ENCODE results near the gene FAM131B.
"Not testable (repeated sequence)": the region's sequence is repeated elsewhere in the genome, so short reads cannot be mapped to it uniquely, and the experiment has no call there.

The FAM131B gene

DNA sequence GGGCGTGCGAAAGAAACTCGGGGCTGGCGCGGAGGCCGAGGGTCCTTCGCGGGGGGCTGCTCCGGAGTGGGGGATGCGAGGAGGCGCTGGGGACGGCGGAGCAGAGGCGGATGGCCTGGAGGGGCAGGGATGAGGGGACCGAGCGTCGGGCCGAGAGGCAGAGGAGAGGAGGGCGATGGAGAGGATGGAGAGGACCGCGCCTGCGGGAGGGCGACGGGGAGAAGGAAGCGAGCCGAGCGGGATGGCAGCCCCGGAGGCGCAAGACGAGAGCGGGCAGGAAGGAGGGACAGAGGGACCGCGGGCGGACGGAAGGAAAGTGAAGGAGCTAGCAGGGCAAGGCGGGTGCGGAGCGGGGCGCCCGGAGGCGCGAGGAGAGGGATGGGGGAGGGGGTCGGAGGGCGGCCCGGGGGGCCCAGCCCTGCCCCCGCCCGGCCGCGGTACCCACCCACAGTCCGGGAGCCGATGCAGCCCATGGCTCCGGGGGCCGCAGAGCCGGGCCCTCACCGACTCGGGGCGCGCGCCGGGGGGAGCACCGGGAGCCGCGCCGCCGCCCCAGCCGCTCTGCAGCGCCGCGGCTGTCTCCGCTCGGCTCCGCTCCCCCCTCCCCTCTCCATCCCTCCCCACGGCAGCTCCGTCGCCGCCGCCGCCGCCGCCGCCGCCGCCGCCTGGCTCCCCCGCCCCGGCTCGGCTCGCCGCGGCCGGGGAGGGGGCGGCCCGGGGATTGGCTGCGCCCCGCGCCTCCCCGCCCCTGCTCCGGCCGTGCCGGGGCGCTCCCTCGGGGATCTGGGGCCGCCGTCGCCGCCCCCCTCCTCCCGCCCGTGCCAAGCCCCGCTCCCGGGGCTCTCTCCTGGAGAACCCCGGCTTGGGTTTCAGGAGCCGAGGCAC lies at the start of gene FAM131B:
FAM131B (minus strand) TSS at position 583 of the 885 bp plus-strand sequence; CDS start at position 473, 110 bp downstream.
- DNase-seq (ENCODE audit: low read depth in 2 of 2), result peak in 1 of 2 donors; percentile 28

GRCh38 chr7:143411976-143412708 lies 49.6 kb upstream of the FAM131B start:
- no peak for DNase-seq (ENCODE audit: low read depth in 2 of 2)

DNA sequence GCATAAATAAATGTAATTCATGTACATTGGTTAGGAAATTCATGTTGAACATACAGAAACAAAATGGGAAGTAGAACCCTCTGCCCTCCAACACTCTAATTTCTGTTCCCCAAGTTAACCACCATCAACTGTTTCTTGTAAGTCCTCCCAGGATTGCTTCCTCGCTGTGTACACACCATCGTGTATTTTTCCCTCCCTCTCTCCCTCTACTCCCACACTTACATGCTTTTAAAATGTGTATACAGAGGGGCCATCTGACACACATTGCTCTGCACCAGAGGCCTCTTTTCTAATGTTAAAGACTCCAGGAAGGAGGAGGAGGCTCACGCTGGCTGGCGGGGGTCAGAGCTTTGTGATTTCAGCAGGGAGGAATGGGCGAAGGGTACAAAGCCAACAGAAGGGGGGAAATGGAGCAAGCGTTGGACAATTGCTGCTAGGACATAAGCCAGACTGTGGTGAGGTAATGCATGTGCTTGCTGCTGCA lies 48.0 kb upstream of the FAM131B start:
- DNase-seq (ENCODE audit: low read depth in 2 of 2), result no peak

DNA sequence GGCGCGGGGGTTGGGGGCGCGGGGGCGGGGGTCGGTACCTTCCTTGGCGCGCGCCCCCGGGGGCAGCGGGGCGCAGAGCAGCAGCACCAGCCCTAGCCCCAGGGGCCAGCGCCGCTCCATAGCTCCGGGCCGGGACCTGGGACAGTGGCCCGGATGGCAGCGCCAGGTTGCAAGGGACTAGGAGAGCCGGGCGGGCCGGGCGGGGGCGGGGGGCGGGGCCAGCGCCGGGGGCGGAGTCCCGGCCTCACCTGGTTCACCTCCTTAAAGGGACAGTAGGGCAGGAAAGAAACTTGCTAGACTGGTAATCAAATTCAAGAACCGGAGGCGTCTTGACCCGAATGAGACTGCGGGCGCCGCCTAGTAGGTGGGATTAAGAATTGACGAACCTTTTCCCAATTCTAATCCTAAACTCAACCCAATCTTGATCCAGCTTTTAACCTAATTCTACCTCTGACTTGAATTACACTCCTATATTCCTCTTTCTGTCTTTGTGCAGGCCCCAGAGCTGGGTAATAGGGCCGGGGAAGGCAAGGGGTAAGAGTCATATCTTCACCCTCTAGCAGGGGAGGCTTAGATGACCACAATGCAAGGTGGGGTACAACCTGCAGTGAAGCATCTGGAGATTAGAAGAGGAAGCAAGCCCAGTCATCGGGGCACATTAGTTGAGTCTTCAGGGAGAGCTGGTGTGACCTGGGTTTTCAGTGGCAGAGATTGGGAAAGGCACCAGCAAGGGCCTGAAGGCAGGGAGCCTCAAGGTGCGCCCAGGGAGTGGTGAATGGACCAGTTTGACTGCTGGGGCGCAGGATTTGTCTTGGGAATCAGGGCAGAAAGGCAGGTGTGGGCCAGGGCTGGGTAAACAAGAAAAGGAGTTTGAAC lies 46.4 kb upstream of the FAM131B start, which contains the start of gene EPHA1:
EPHA1 (minus strand) TSS at position 171 of the 876 bp plus-strand sequence; CDS start at position 120, 51 bp downstream.
- DNase-seq (ENCODE audit: low read depth in 2 of 2), result peak; percentile 17 to 23

- DNase-seq (ENCODE audit: low read depth in 2 of 2), result no peak
Observed at GRCh38 chr7:143408252-143408685, 45.8 kb upstream of the FAM131B start.

- DNase-seq (ENCODE audit: low read depth in 2 of 2), result peak in 1 of 2 donors; percentile 27
Observed at GRCh38 chr7:143407287-143408251, 45.1 kb upstream of the FAM131B start.

- no peak for DNase-seq (ENCODE audit: low read depth in 2 of 2)
Observed at GRCh38 chr7:143406002-143406357, 43.5 kb upstream of the FAM131B start.

DNA sequence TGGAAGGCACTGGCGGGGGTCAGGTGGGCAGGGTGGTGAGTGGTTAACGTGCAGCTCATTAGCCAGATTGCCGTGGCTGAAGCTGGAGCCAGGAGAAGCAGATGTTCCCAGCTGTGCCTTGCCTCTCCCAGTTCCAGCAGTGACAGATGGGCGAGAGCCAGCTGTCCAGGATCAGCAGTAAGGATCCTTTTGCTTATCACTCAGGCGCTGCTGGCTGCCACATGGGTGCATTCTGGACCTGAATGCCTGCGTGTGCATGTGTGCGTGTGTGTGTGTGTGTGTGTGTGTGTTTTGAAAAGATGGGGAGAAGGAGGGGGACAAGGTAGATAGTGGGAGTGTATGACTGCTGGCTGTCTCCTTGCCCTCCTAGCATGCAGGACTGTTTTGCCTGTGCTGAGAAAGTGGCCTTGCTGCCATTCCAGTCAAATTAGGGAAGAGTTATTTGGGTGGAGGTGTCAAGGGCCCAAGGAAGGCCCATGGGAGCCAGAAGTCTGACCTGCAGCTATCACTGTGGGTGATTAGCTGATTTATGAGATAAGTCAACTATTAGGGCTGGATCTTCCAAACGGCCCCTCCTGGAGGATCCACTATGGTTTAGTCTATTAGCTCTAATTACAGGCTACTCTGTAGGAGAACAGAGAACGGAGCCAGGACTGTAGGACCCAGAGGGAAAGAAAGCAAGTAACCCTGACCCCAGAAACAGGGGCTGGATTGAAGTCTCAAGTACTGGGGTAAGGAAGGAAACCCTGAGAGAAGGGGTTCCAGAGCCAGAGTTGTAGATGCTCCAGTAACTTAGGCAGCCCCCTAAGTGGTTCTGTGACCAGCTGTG lies 42.9 kb upstream of the FAM131B start:
- no peak for DNase-seq (ENCODE audit: low read depth in 2 of 2)

DNA sequence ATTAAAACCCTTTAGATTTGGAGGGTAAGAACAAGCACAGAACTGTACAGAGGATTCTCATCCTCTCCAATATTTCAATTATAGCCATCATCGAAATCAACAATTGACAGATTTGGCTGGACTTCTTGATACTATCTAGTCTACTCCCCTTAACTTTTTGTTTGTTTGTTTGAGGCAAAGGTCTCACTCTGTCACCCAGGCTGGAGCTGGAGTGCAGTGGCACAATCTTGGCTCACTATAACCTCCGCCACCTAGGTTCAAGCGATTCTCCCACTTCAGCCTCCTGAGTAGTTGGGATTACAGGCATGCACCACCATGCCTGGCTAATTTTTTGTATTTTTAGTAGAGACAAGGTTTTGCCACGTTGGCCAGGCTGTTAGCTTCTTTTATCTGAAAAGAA lies 39.7 kb upstream of the FAM131B start:
- not testable (repeated sequence) for DNase-seq (ENCODE audit: low read depth in 2 of 2)

DNA sequence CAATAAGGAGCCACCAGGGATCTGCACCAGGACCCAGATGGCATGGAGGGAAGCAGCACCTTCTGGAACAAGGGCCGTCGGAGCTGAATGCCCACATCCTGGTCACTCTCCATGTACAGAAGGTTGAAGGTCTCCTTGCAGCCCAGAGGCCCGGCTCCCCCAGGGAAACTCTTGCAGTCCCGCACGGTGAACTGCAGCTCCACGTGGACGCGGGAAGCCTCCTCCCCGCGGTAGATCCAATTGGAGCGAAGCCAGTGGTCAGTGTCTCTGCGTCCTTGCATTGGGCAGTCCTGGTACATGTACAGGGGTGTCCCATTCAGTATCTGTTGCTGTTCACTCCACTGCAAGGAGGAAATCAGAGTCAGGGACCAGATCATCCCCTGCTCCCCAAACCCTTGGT lies 38.8 kb upstream of the FAM131B start:
- no peak for DNase-seq (ENCODE audit: low read depth in 2 of 2)

DNA sequence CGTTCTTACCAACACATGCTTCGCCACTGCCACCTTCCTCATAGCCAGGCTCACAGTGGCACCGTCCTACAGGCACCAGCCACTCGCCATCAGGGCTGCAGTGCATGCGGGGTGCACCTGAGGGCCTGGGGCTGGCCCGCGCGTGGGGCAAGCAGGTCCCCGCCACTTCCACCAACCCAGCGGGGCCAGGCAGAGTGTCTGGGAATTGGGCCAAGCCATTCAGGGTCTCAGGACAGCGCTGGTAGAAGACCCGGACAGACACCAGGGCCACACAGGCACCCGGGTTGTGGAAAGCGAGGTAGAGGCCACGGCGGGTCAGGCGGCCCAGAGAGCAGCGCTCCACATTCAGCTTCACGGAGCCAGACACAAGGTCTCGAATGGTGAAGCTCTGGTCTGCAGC lies 37.1 kb upstream of the FAM131B start:
- no peak for DNase-seq (ENCODE audit: low read depth in 2 of 2)

- no peak for DNase-seq (ENCODE audit: low read depth in 2 of 2)
Observed at GRCh38 chr7:143399151-143399550, 36.6 kb upstream of the FAM131B start.

- DNase-seq (ENCODE audit: low read depth in 2 of 2), result no peak
Observed at GRCh38 chr7:143398616-143399015, 36.1 kb upstream of the FAM131B start.

DNA sequence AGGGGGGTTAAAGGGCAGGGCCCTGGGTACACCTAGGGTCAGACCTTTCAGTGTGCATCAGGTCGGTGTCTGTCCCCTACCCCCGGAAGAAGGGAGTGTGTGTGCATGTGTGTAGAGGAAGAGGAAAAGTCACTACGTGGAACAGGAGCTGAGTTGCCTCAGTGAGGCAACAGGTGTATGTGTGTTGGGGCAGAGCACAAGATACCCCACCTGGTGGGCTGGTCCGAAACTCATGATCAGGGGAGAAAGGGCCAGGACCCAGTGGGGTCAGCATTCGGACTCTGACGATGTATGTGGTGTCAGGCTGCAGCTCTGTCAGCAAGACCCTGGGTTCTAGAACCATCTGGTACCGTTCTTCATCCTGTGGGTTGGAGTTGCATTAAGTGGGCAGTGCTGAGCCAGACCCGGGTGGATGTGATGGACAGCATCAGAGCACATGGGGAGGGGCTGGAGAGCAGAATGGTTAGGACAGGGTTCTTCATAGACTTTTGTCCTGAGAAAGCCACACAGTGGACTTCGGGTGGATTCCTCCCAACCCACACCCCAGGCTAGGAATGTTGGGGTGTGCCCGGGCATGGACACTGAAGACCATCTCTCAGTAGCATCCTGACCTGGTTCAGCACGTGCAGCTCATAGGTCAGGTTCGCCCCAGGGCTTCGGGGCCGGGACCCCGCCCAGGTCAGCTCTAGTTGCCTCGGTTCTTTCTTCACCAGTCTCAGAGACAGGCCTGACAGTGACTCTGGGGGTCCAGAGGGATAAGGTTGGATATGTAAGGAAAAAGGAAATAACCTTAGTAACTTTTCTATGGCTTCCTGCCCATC lies 35.4 kb upstream of the FAM131B start:
- DNase-seq (ENCODE audit: low read depth in 2 of 2), result no peak

DNA sequence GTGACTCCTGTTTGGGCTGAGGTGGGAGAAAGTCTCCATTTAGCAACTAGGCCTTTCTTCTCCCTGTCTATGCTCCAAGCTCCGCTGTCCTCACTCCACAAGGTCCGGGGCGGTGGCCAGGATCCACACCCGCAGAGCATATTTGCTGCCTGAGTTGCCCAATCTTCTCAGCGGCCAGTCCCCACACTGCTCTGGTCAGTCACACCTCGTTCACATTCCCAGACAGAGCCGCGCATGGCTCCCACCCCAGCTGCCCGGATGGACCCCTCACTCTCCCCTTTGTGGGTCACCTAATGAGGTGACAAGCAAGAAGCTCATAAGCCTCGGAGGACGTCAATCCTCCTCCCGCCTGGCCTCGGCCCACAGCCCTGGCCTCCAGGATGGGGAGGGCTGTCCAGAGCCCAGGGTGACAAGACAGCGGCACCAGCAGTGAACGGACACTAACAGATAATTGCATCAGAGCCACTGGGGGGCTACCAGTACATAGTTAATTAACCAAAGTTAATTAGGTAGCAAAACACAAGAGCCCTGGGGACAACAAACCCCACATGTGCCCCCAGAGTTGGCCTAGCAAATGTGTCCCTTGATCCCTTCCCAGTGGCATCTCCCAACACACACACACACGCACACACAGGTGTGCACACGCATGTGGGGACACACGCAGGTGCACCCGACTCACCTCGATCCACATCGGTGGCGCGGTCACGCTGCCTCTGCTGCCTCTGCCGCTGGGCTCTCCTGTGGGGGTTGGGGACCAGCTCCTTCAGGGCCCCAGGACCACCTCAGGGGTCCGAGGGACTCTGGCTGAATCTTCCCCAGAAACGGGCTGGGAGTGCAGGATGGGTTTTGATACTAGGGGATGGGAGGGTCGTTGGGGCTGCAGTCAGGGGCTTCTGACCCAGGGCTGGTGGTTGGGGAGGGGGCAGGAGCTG lies 34.4 kb upstream of the FAM131B start:
- DNase-seq (ENCODE audit: low read depth in 2 of 2), result no peak

GRCh38 chr7:143396182-143396581 lies 33.7 kb upstream of the FAM131B start:
- no peak for DNase-seq (ENCODE audit: low read depth in 2 of 2)

All from stimulated activated CD8-positive, alpha-beta memory T cell treated with anti-CD3 and anti-CD28 coated beads, Interleukin-7, amount 100 ng/mL, for 4 hours (primary cell).